HG03354 (cell line): ENCODE measurements around the gene INTU.
A peak's percentile ranks its signal among the peaks of the same experiment; 100 is the strongest.
"Not testable (repeated sequence)": the region's sequence is repeated elsewhere in the genome, so short reads cannot be mapped to it uniquely, and the experiment has no call there.

Experiments
- ATAC-seq: cut with Tn5 transposase; IDR thresholded peaks from one replicate; pipeline ENCODE4 v1.9.1; 2021; ENCODE audit warnings: mild to moderate bottlenecking; ENCODE audit not compliant: unreplicated experiment, poor library complexity, severe bottlenecking

Gene INTU

GRCh38 chr4:127632420-127633403, at the start of gene INTU:
Gene INTU (plus strand): TSS chr4:127632957. CDS start chr4:127633035, 78 bp downstream.
- peak; percentile 99 for ATAC-seq

GRCh38 chr4:127586496-127586895, 46.3 kb upstream of the INTU start:
- not testable (repeated sequence) for ATAC-seq

GRCh38 chr4:127586922-127587571, 45.7 kb upstream of the INTU start:
- ATAC-seq: peak; percentile 99

GRCh38 chr4:127589153-127589552, 43.6 kb upstream of the INTU start:
- ATAC-seq: not testable (repeated sequence)

- ATAC-seq: no peak
Observed at GRCh38 chr4:127598656-127599055, 34.1 kb upstream of the INTU start.

GRCh38 chr4:127601029-127601428, 31.7 kb upstream of the INTU start:
- ATAC-seq: no peak

GRCh38 chr4:127604949-127605709, 27.6 kb upstream of the INTU start:
- no peak for ATAC-seq

- ATAC-seq: no peak
Observed at GRCh38 chr4:127606823-127607222, 25.9 kb upstream of the INTU start.

- no peak for ATAC-seq
Observed at GRCh38 chr4:127609484-127609883, 23.3 kb upstream of the INTU start.

- ATAC-seq: no peak
Observed at GRCh38 chr4:127610488-127610887, 22.3 kb upstream of the INTU start.

- no peak for ATAC-seq
Observed at GRCh38 chr4:127616898-127617297, 15.9 kb upstream of the INTU start.

GRCh38 chr4:127618427-127618826, 14.3 kb upstream of the INTU start:
- no peak for ATAC-seq

GRCh38 chr4:127622621-127622920, 10.2 kb upstream of the INTU start:
- ATAC-seq: no peak

GRCh38 chr4:127622921-127623796, 9.6 kb upstream of the INTU start:
- ATAC-seq: peak; percentile 81

GRCh38 chr4:127623797-127624083, 9.0 kb upstream of the INTU start:
- ATAC-seq: peak; percentile 2

- ATAC-seq: no peak
Observed at GRCh38 chr4:127624173-127624572, 8.6 kb upstream of the INTU start.

GRCh38 chr4:127629371-127629770, 3.4 kb upstream of the INTU start:
- ATAC-seq: no peak

- no peak for ATAC-seq
Observed at GRCh38 chr4:127630152-127630551, 2.6 kb upstream of the INTU start.

- no peak for ATAC-seq
Observed at GRCh38 chr4:127631420-127631819, 1.3 kb upstream of the INTU start.

- no peak for ATAC-seq
Observed at GRCh38 chr4:127634181-127634580, 1.4 kb downstream of the INTU start.
